GM23248 (cell line): Measurements from ENCODE around the gene COMMD1. TPM values are rescaled to one million over a fixed set of nuclear protein-coding genes. Genes with fewer than 3 reads are reported as not detected.
"Not testable (repeated sequence)": the region's sequence is repeated elsewhere in the genome, so short reads cannot be mapped to it uniquely, and the experiment has no call there.

Source experiments
- DNase-seq: peaks from one replicate; pipeline ENCODE4 v3.0.0-alpha.2; 2015
- H2AFZ ChIP-seq: fragments of 200-600 bp; sonication (generic); 2 replicates; pipeline ENCODE4 v1.6.1; 2016; ENCODE audit warnings: antibody characterized with exemption
- H3F3A ChIP-seq: fragments of 200-600 bp; sonication (generic); 2 replicates; pipeline ENCODE4 v1.6.1; 2016; ENCODE audit warnings: mild to moderate bottlenecking, antibody characterized with exemption, mixed run types; ENCODE audit not compliant: insufficient read depth
- H3K27ac ChIP-seq: fragments of 200-600 bp; sonication (generic); 2 replicates; pipeline ENCODE4 v1.5.1; 2016; ENCODE audit warnings: mild to moderate bottlenecking
- H3K27me3 ChIP-seq: fragments of 200-600 bp; sonication (generic); replicated peaks from 2 replicates; pipeline ENCODE4 v1.6.1; 2016; ENCODE audit warnings: mild to moderate bottlenecking; ENCODE audit not compliant: insufficient read depth
- H3K36me3 ChIP-seq: fragments of 200-600 bp; sonication (generic); 2 replicates; pipeline ENCODE4 v1.6.1; 2016; ENCODE audit warnings: low read depth, mild to moderate bottlenecking
- H3K4me1 ChIP-seq: fragments of 200-600 bp; sonication (generic); 2 replicates; pipeline ENCODE4 v1.6.1; 2016; ENCODE audit warnings: mild to moderate bottlenecking; ENCODE audit not compliant: insufficient read depth
- H3K4me2 ChIP-seq: fragments of 200-600 bp; sonication (generic); one replicate; pipeline ENCODE4 v1.6.1; 2016; ENCODE audit warnings: mild to moderate bottlenecking; ENCODE audit not compliant: unreplicated experiment
- H3K4me3 ChIP-seq: fragments of 200-600 bp; sonication (generic); 2 replicates; pipeline ENCODE4 v1.5.1; 2016; ENCODE audit warnings: mild to moderate bottlenecking
- H3K79me2 ChIP-seq: fragments of 200-600 bp; sonication (generic); 2 replicates; pipeline ENCODE4 v1.6.1; 2016; ENCODE audit warnings: mild to moderate bottlenecking; ENCODE audit not compliant: insufficient read depth
- H3K9ac ChIP-seq: fragments of 200-600 bp; sonication (generic); 2 replicates; pipeline ENCODE4 v1.6.1; 2016; ENCODE audit warnings: mild to moderate bottlenecking
- H3K9me2 ChIP-seq: fragments of 200-600 bp; sonication (generic); 2 replicates; pipeline ENCODE4 v1.6.1; 2016; ENCODE audit warnings: mixed run types, mild to moderate bottlenecking, moderate library complexity; ENCODE audit not compliant: insufficient read depth
- H3K9me3 ChIP-seq: fragments of 200-600 bp; sonication (generic); one replicate; pipeline ENCODE4 v1.6.1; 2017; ENCODE audit warnings: low read depth
- H4K20me1 ChIP-seq: fragments of 200-600 bp; sonication (generic); 2 replicates; pipeline ENCODE4 v1.6.0; 2016; ENCODE audit not compliant: insufficient read depth
- EZH2 ChIP-seq: fragments of 200-600 bp; sonication (generic); IDR thresholded peaks from 2 replicates; pipeline ENCODE4 v1.6.1; 2018; ENCODE audit warnings: antibody characterized with exemption, mild to moderate bottlenecking; ENCODE audit not compliant: insufficient read depth, poor library complexity, severe bottlenecking
- EZH2phosphoT487 ChIP-seq: fragments of 200-600 bp; sonication (generic); IDR thresholded peaks from 2 replicates; pipeline ENCODE4 v1.6.1; 2018; ENCODE audit warnings: antibody characterized with exemption, moderate library complexity, mild to moderate bottlenecking, low read depth; ENCODE audit not compliant: insufficient read depth
- WGBS, 2 experiments: methylation state at CpG; one replicate each; pipeline ENCODE4 v1.1.6; 2015 to 2017; ENCODE audit warnings: low lambda C conversion rate in 2 of 2, low coverage in 1 of 2; ENCODE audit errors: missing lambda C conversion rate in 2 of 2; 5-methylcytosine and 5-hydroxymethylcytosine counted together
- in situ Hi-C: fragments of 300-500 bp; cut with MboI; formaldehyde crosslinking; loops from 2 replicates; pipeline ENCODE4 v1.15.0; 2020
- polyA plus RNA-seq: library from polyadenylated mRNA; unstranded; fragments of >200 nt; fragmentation: Nextera tagmentation; extraction: Ambion mirVana; gene quantifications from 2 replicates; pipeline ENCODE4 v1.2.1, GENCODE V29; 2016
- total RNA-seq: library from RNA; depleted of rRNA; stranded (reverse); fragments of >200 nt; shearing (Covaris generic); gene quantifications from 2 replicates; pipeline ENCODE4 v1.2.3, GENCODE V29; 2014

Gene COMMD1
- total and polyA plus RNA-seq, 2 experiments from 2014 or later = 40.5 to 74.2 TPM

GRCh38 chr2:62143696-62144095, 238.2 kb downstream of the COMMD1 start:
- TF ChIP-seq EZH2 (no peak), EZH2phosphoT487 (no peak)
- Histone ChIP-seq H4K20me1 (no peaks in the 10 kb centered on the region), H3K4me1 (peaks cover 14% of the 10 kb centered on the region), H3K4me3 (no peak overlapping the region), H3K9me3 (no peaks in the 10 kb centered on the region), H3K27me3 (no peaks in the 10 kb centered on the region), H3K9ac (no peak overlapping the region), H3K79me2 (no peaks in the 10 kb centered on the region), H3K9me2 (no peaks in the 10 kb centered on the region), H2AFZ (no peak overlapping the region), H3K4me2 (no peak overlapping the region), H3K36me3 (no peaks in the 10 kb centered on the region), H3F3A (peaks cover 11% of the 10 kb centered on the region), H3K27ac (no peak overlapping the region)
- no peak for DNase-seq
- in situ Hi-C loops = no loop called here

DNA sequence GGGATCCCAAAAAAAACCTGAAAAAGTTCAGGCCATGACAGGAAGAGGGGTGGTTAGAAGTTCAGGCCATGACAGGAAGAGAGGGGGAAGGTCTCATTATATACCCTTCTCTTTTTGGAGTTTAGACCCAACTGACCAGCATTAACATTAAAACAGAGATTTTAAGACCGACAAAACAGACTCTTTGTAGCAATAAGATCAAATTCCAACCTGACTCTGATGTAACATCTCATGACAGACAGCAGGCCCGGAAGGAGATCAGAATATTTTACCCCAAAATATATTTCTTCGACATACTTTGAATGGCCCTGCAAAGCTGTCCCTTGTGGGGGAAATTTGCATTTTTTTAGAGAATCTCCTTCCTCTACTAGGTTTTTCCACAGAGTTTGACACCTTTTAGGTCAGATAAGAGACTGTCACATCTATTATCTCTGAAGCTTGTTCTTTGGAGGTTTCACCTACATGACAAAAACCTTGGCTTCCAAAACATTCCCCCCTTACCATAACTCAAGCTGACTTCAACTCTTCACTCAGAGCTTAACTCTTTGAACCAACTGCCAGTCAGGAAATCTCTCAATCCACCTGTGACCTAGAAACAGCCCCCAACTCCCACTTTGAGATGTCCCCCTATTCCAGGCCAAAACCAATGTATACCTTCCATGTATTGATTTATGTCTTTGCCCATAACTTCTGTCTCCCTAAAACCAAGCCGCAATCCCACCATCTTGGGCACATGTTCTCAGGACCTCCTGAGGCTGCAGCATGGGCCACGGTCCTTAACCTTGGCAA, 239.4 kb downstream of the COMMD1 start:
- TF ChIP-seq EZH2phosphoT487 = no peak
- no peak for TF ChIP-seq EZH2
- WGBS, 2 experiments = 94 to 97% methylated on average over 5 of the region's 5 CpGs
- Histone ChIP-seq H3K9ac (no peak overlapping the region), H3K27ac (no peak overlapping the region), H3K9me2 (no peaks in the 10 kb centered on the region), H3K79me2 (no peaks in the 10 kb centered on the region), H3K27me3 (no peaks in the 10 kb centered on the region), H3K4me2 (no peak overlapping the region), H3K4me1 (peaks cover 23% of the 10 kb centered on the region), H3K9me3 (no peaks in the 10 kb centered on the region), H3F3A (peaks cover 21% of the 10 kb centered on the region), H2AFZ (no peak overlapping the region), H4K20me1 (no peaks in the 10 kb centered on the region), H3K4me3 (no peak overlapping the region), H3K36me3 (no peaks in the 10 kb centered on the region)
- in situ Hi-C loops = no loop called here
- no peak for DNase-seq

DNA sequence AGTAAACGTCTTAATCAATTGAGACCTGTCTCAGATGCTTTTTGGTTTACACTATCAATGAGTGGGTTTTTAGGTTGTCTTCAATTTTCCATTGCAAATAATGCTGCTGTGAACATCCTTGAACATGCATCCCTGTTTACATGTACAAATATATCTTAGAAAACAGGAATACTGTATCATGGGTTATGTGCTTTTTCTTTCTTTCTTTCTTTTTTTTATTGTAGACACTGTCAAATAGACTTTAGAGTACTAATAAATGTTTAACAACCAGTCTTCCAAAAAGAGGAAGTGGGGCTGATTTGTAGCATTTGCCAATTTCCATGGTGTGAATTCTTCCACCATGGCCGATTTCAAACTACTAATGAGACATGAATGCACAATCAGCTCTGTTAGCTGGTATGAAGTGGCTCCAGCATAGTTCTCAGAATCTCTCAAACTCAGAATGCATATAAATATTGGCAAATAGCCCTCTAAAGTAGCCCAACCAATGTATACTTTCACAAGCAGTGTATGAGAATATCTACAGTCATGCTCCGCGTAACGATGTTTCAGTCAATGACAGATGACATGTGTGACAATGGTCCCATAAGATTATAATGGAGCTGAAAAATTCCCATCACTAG, 240.1 kb downstream of the COMMD1 start:
- H3K79me2 ChIP-seq = no peaks in the 10 kb centered on the region
- H3K27me3 ChIP-seq = no peaks in the 10 kb centered on the region
- no peak for TF ChIP-seq EZH2phosphoT487
- no peak for TF ChIP-seq EZH2
- no peak for DNase-seq
- H3K36me3 ChIP-seq = no peaks in the 10 kb centered on the region
- no peaks in the 10 kb centered on the region for H4K20me1 ChIP-seq
- no peak overlapping the region for H3K27ac ChIP-seq
- no peak overlapping the region for H3K9ac ChIP-seq
- no peak overlapping the region for H2AFZ ChIP-seq
- WGBS, 2 experiments = 94 to 98% methylated on average over 5 of the region's 5 CpGs
- no peak overlapping the region for H3K4me2 ChIP-seq
- no peaks in the 10 kb centered on the region for H3K9me3 ChIP-seq
- H3K4me3 ChIP-seq = no peak overlapping the region
- H3F3A ChIP-seq = peaks cover 28% of the 10 kb centered on the region
- H3K4me1 ChIP-seq = peaks cover 30% of the 10 kb centered on the region
- no peaks in the 10 kb centered on the region for H3K9me2 ChIP-seq
- in situ Hi-C loops = no loop called here

DNA sequence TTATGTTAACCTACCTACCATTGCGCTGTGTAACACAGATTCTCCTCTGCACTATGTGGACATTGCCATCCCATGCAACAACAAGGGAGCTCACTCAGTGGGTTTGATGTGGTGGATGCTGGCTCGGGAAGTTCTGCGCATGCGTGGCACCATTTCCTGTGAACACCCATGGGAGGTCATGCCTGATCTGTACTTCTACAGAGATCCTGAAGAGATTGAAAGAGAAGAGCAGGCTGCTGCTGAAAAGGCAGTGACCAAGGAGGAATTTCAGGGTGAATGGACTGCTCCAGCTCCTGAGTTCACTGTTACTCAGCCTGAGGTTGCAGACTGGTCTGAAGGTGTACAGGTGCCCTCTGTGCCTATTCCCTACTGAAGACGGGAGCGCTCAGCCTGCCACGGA, 241.3 kb downstream of the COMMD1 start:
- in situ Hi-C loops, H2AFZ ChIP-seq, H3K9me3 ChIP-seq, DNase-seq, H3K4me2 ChIP-seq, H3K9ac ChIP-seq, H3K27me3 ChIP-seq, H3K4me3 ChIP-seq, H3K79me2 ChIP-seq, H3K27ac ChIP-seq, H3K36me3 ChIP-seq, H4K20me1 ChIP-seq, H3K9me2 ChIP-seq: not testable (repeated sequence)
- 95 to 98% methylated on average over 7 of the region's 7 CpGs for WGBS, 2 experiments
- peaks cover 32% of the 10 kb centered on the region for H3K4me1 ChIP-seq
- peaks cover 30% of the 10 kb centered on the region for H3F3A ChIP-seq
